Measurements from ENCODE around the gene COL7A1.

GRCh38 chr3:48516571-48516970 lies 78.6 kb downstream of the COL7A1 start:
- TF ChIP-seq GATA3 (IDR thresholded peaks at IDR 0.05; ENCODE audit: low read depth, low read length), result no peak
- TF ChIP-seq GATA2 (IDR thresholded peaks at IDR 0.05; ENCODE audit: low read depth, low read length), result no peak

Measured in SH-SY5Y (cell line).